MM.1S (cell line): ENCODE data around the gene UFC1.

Experiments used
- DNase-seq: peaks from one replicate; pipeline ENCODE4 v3.0.0-alpha.2; 2015
- H2AFZ ChIP-seq: fragments of 300-600 bp; sonication (generic); 2 replicates; pipeline ENCODE4 v1.6.0; 2016; ENCODE audit warnings: antibody characterized with exemption, low read length
- H3F3A ChIP-seq: fragments of 300-600 bp; sonication (generic); 2 replicates; pipeline ENCODE4 v1.6.1; 2016; ENCODE audit warnings: mild to moderate bottlenecking, antibody characterized with exemption, low read length, moderate library complexity, mixed read lengths; ENCODE audit not compliant: insufficient read depth
- H3K27ac ChIP-seq: fragments of 300-600 bp; sonication (generic); 2 replicates; pipeline ENCODE4 v1.5.1; 2016; ENCODE audit warnings: mild to moderate bottlenecking, low read length
- H3K27me3 ChIP-seq: fragments of 300-600 bp; sonication (generic); replicated peaks from 2 replicates; pipeline ENCODE4 v1.6.0; 2016; ENCODE audit warnings: low read length; ENCODE audit not compliant: insufficient read depth
- H3K36me3 ChIP-seq: fragments of 300-600 bp; sonication (generic); replicated peaks from 2 replicates; pipeline ENCODE4 v1.6.1; 2016; ENCODE audit warnings: mild to moderate bottlenecking, low read length, mixed read lengths; ENCODE audit not compliant: insufficient read depth
- H3K4me1 ChIP-seq: fragments of 300-600 bp; sonication (generic); 2 replicates; pipeline ENCODE4 v1.6.1; 2016; ENCODE audit warnings: low read length, mixed read lengths
- H3K4me2 ChIP-seq: fragments of 300-600 bp; sonication (generic); 2 replicates; pipeline ENCODE4 v1.6.0; 2016; ENCODE audit warnings: low read depth, low read length
- H3K4me3 ChIP-seq: fragments of 300-600 bp; sonication (generic); 2 replicates; pipeline ENCODE4 v1.5.1; 2016; ENCODE audit warnings: low read length, mixed read lengths
- H3K79me2 ChIP-seq: fragments of 300-600 bp; sonication (generic); 2 replicates; pipeline ENCODE4 v1.6.1; 2016; ENCODE audit warnings: mixed run types, low read length, mixed read lengths
- H3K9ac ChIP-seq: fragments of 300-600 bp; sonication (generic); 2 replicates; pipeline ENCODE4 v1.6.1; 2016; ENCODE audit warnings: low read length, mixed read lengths
- H3K9me2 ChIP-seq: fragments of 300-600 bp; sonication (generic); replicated peaks from 2 replicates; pipeline ENCODE4 v1.6.1; 2016; ENCODE audit warnings: mild to moderate bottlenecking, low read length, mixed read lengths; ENCODE audit not compliant: insufficient read depth
- H3K9me3 ChIP-seq: fragments of 300-600 bp; sonication (generic); replicated peaks from 2 replicates; pipeline ENCODE4 v1.6.1; 2016; ENCODE audit warnings: mild to moderate bottlenecking, low read length, mixed read lengths; ENCODE audit not compliant: insufficient read depth
- H4K20me1 ChIP-seq: fragments of 300-600 bp; sonication (generic); 2 replicates; pipeline ENCODE4 v1.6.1; 2016; ENCODE audit warnings: mild to moderate bottlenecking, low read length, moderate library complexity, mixed read lengths; ENCODE audit not compliant: insufficient read depth
- EZH2 ChIP-seq: fragments of 300-600 bp; sonication (generic); optimal IDR thresholded peaks from 2 replicates; pipeline ENCODE3; 2017; ENCODE audit warnings: low read depth, mild to moderate bottlenecking, antibody characterized with exemption, low read length, mixed read lengths
- EZH2phosphoT487 ChIP-seq: fragments of 300-600 bp; sonication (generic); IDR thresholded peaks from 2 replicates; pipeline ENCODE4 v1.6.1; 2018; ENCODE audit warnings: antibody characterized with exemption, low read length
- TF ChIP-seq, protein P1 (sequence below): fragments of 300-600 bp; sonication (generic); IDR thresholded peaks from 2 replicates; pipeline ENCODE4 v1.5.1; 2016; ENCODE audit warnings: antibody characterized with exemption, low read length, mixed read lengths

UFC1 gene

DNA sequence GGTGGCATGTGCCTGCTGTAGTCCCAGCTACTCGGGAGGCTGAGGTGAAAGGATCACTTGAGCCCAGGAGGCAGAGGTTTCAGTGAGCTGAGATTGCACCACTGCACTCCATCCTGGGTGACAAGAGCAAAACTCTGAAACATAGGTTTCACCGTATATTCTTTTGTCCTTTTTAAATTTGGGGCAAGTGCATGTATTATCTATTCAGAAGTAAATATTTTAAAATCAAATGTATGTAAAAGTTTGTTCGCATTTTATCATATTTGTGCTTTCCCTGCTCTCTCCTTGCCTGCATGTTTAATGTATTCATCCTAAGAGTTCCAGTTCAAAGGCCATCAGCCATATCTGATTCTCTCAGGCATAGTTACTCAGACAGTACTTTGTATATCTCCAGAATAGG is 7.9 kb upstream of the UFC1 start:
- H3K9me2 ChIP-seq, result no peaks in the 10 kb centered on the region
- H3F3A ChIP-seq, result peaks cover 2% of the 10 kb centered on the region; the same call in 1 of the 2 replicates
- no peak overlapping the region for H3K9ac ChIP-seq
- H3K4me2 ChIP-seq, result no peak overlapping the region
- H3K9me3 ChIP-seq, result no peaks in the 10 kb centered on the region
- H3K4me1 ChIP-seq, result no peaks in the 10 kb centered on the region
- no peak overlapping the region for H3K27ac ChIP-seq
- TF ChIP-seq EZH2 (no peak), EZH2phosphoT487 (no peak)
- TF ChIP-seq, protein P1, sequence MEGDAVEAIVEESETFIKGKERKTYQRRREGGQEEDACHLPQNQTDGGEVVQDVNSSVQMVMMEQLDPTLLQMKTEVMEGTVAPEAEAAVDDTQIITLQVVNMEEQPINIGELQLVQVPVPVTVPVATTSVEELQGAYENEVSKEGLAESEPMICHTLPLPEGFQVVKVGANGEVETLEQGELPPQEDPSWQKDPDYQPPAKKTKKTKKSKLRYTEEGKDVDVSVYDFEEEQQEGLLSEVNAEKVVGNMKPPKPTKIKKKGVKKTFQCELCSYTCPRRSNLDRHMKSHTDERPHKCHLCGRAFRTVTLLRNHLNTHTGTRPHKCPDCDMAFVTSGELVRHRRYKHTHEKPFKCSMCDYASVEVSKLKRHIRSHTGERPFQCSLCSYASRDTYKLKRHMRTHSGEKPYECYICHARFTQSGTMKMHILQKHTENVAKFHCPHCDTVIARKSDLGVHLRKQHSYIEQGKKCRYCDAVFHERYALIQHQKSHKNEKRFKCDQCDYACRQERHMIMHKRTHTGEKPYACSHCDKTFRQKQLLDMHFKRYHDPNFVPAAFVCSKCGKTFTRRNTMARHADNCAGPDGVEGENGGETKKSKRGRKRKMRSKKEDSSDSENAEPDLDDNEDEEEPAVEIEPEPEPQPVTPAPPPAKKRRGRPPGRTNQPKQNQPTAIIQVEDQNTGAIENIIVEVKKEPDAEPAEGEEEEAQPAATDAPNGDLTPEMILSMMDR, result no peak
- DNase-seq, result no peak
- no peak overlapping the region for H3K4me3 ChIP-seq
- H4K20me1 ChIP-seq, result no peaks in the 10 kb centered on the region
- H3K79me2 ChIP-seq, result no peaks in the 10 kb centered on the region
- no peaks in the 10 kb centered on the region for H3K27me3 ChIP-seq
- no peak overlapping the region for H2AFZ ChIP-seq
- no peaks in the 10 kb centered on the region for H3K36me3 ChIP-seq

DNA sequence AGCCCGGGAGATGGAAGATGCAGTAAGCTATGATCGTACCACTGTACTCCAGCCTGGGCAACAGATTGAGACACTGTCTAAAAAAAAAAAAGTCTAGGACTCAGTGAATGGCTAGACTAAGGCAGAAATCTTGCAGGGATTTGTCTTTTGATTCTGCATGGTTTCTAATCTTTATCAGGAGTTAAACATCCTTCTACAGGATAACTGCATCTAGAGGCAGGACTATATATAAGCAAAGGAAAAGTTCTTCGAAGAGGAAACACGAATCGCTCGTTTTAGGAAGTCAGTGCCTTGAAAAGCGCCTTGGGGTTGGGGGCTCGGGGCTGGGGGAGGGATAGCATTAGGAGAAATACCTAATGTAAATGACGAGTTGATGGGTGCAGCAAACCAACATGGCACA is 602 bp upstream of the UFC1 start:
- Histone ChIP-seq H3K9me2 (no peaks in the 10 kb centered on the region), H3K4me1 (peaks cover 19% of the 10 kb centered on the region), H3K27me3 (no peaks in the 10 kb centered on the region), H3K9ac (peak overlapping the region; percentile 95; the same call in 1 of the 2 replicates), H3K4me2 (peak overlapping the region; percentile 87), H2AFZ (peak overlapping the region; percentile 85), H3F3A (peaks cover 16% of the 10 kb centered on the region), H3K9me3 (no peaks in the 10 kb centered on the region), H3K4me3 (peak overlapping the region; percentile 87), H4K20me1 (no peaks in the 10 kb centered on the region), H3K79me2 (peaks cover 21% of the 10 kb centered on the region), H3K27ac (peak overlapping the region; percentile 89; the same call in 1 of the 2 replicates), H3K36me3 (peaks cover 5% of the 10 kb centered on the region; the same call in 1 of the 2 replicates)
- no peak for TF ChIP-seq EZH2
- no peak for DNase-seq

DNA sequence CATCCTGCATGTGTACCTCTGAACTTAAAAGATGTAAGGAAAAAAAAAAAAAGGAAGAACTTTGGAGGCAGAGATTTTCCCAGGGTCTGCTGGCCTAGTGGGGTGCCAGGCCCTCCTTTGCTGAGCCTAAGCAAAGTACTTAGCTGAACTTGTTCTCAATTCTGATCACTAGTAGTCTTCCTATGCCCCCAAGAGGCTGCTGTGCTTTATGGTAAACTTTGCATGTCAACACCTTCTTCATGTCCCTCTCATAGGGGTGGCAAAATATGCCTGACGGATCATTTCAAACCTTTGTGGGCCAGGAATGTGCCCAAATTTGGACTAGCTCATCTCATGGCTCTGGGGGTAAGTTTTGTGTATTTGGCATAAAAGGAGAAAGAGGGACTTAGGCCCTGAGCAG is 4.1 kb downstream of the UFC1 start:
- H3K27ac ChIP-seq, result peak overlapping the region; percentile 46; the same call in 1 of the 2 replicates

More for the DNA sequence above, 4.1 kb downstream of the UFC1 start:
- no peak overlapping the region for H2AFZ ChIP-seq
- no peak overlapping the region for H3K4me3 ChIP-seq
- peaks cover 40% of the 10 kb centered on the region for H3K79me2 ChIP-seq
- no peaks in the 10 kb centered on the region for H3K9me2 ChIP-seq
- peaks cover 22% of the 10 kb centered on the region for H3F3A ChIP-seq
- no peaks in the 10 kb centered on the region for H4K20me1 ChIP-seq
- no peak for DNase-seq
- no peak overlapping the region for H3K9ac ChIP-seq
- no peak for TF ChIP-seq EZH2phosphoT487
- TF ChIP-seq, protein P1, result no peak
- H3K36me3 ChIP-seq, result peaks cover 5% of the 10 kb centered on the region; the same call in 1 of the 2 replicates
- no peaks in the 10 kb centered on the region for H3K9me3 ChIP-seq
- no peak overlapping the region for H3K4me2 ChIP-seq
- no peaks in the 10 kb centered on the region for H3K27me3 ChIP-seq
- H3K4me1 ChIP-seq, result peaks cover 34% of the 10 kb centered on the region
